ENCODE data around the gene BEAN1.

The BEAN1 gene

DNA sequence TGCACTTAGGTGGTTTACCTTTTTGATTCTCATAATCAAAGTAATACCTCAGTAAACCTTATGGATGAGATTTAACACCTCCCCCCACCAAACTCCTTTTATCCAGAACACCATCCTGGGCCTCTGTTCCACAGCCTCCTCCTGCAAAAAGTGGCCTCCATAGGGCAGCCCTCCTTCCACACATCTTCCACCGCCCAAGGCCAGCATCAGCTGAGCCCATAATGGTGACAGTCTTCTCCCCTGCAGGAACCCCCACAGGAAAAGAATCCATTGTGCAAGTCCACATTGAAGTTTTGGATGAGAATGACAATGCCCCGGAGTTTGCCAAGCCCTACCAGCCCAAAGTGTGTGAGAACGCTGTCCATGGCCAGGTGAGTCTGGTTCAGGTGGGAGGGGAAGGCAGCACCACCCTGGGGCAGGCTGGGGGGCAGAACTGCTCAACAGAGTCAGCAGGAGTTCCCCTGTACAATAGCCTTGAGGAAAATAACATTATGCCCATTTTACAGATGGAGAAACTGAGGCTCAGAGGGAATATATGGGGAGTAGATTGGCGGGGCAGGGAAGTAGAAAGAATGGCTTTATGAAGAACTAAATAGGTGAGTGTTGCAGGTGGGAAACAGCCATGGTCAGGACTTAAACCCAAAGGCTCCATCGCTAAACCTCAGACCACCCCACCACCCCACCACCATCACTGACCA lies 29.2 kb upstream of the BEAN1 start:
- DNase-seq = no peak

DNA sequence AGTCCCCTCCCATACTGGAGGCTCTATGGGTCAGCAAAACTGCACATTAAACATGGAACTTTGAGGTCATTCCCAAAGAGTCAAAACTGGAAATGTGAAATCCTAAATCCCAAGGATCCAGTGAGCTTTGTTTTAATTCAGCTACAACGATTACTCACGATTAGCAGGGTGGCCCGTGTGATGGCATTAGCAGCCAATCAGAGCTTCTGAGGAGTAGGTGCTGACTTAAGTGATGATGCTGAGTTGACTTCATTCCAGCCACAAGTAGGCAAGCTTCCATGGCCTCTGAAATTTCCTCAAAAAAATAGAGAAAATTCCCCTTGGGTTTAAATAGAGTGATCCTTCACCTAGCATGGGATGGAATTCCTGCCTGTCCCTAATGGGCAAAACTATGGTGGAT lies 28.1 kb upstream of the BEAN1 start:
- DNase-seq = no peak

DNA sequence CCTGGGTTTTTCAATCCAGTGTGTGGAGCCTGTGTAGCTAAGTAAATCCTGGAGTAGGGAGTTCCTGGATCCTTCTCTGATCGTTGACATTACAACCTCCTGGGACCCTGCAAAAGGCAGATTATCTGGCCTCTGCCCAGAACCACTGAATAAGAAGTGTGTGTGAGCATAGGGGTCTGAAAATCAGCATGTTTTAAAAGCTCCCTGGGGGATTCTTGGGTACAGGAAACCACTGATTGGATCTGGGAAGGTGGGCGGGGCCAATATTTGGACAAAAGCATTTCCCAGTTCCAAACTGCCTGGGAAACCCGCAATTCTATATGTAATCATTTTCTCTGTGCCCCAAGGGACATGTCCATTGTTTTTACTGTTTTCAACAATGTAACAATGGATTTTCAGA lies 27.2 kb upstream of the BEAN1 start:
- no peak for DNase-seq

DNA sequence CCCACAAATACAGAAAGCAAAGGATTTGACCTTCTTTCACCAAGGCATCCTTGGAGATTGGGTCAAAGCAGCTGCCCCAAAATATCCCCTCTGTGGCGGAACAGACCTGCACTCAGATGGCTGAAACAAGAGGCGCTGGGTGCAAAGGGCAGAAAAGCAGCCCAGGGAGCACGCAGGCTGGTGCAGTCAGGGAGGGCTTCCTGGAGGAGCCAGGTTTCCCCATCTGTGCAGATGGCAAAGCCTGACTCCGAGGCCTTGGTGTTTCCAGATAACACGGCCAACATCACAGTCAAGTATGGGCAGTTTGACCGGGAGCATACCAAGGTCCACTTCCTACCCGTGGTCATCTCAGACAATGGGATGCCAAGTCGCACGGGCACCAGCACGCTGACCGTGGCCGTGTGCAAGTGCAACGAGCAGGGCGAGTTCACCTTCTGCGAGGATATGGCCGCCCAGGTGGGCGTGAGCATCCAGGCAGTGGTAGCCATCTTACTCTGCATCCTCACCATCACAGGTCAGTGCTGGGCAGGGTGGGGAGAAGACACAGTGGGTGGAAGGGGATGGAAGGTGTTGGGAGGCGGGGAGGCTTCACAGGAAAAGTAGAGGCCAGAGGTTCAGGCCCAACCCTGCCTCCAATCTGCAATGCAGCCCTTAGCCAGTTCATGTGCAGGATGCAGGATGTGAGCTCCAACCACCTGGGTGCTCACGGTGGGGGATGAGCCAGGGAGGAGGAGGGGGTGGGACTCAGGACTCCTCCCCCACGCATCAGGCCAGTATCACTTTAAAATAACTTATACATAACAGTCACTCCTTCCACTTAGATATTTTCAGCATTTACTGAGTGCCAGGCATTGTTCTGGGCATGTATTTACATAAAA lies 26.4 kb upstream of the BEAN1 start:
- DNase-seq = no peak

DNA sequence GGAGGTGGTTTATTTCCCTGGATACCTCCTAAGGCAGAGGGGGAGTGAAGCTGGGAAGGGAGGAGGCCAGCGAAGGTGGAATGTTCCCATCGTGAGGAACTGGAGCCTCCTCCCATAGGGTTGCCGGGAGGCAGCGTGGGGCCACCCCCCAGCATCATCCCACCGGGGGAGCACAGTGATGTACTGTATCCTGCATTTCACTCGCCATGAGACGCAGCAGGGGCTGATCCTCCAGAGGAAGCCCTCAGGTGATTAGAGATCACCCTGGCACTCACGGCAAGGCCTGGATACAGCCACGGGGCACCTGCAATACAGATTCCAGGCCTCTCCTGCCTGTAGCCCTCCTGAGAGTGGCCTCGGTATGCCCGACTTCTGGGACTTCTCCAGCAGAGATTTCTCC lies 25.5 kb upstream of the BEAN1 start:
- no peak for DNase-seq

DNA sequence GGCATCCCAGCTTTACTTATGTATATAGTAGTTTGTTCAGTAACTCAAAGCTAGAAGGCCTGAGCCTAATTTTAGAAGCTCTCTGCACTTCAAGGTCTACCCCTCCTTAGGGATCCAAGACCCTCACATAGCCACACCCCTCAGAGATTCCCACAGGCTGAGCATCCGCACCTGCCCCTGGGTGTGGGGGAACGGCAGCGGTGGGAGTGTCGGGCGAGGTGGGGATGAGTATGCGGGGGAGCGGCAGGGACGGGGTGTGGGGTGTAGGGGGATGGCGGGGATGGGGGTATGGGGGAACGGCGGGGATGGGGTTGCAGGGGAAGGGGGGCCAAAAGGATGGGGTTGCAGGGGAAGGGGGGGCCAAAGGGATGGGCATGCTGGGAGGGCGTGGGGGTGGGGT lies 24.9 kb upstream of the BEAN1 start:
- DNase-seq = no peak

DNA sequence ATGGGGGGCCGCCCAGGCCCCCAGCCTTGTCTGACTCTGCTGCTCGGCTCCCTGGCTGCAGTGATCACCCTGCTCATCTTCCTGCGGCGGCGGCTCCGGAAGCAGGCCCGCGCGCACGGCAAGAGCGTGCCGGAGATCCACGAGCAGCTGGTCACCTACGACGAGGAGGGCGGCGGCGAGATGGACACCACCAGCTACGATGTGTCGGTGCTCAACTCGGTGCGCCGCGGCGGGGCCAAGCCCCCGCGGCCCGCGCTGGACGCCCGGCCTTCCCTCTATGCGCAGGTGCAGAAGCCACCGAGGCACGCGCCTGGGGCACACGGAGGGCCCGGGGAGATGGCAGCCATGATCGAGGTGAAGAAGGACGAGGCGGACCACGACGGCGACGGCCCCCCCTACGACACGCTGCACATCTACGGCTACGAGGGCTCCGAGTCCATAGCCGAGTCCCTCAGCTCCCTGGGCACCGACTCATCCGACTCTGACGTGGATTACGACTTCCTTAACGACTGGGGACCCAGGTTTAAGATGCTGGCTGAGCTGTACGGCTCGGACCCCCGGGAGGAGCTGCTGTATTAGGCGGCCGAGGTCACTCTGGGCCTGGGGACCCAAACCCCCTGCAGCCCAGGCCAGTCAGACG lies 24.4 kb upstream of the BEAN1 start:
- DNase-seq = no peak

DNA sequence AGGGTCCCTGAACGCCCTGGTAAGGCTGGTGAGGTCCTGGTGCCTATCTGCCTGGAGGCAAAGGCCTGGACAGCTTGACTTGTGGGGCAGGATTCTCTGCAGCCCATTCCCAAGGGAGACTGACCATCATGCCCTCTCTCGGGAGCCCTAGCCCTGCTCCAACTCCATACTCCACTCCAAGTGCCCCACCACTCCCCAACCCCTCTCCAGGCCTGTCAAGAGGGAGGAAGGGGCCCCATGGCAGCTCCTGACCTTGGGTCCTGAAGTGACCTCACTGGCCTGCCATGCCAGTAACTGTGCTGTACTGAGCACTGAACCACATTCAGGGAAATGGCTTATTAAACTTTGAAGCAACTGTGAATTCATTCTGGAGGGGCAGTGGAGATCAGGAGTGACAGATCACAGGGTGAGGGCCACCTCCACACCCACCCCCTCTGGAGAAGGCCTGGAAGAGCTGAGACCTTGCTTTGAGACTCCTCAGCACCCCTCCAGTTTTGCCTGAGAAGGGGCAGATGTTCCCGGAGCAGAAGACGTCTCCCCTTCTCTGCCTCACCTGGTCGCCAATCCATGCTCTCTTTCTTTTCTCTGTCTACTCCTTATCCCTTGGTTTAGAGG lies 23.5 kb upstream of the BEAN1 start:
- DNase-seq = no peak

DNA sequence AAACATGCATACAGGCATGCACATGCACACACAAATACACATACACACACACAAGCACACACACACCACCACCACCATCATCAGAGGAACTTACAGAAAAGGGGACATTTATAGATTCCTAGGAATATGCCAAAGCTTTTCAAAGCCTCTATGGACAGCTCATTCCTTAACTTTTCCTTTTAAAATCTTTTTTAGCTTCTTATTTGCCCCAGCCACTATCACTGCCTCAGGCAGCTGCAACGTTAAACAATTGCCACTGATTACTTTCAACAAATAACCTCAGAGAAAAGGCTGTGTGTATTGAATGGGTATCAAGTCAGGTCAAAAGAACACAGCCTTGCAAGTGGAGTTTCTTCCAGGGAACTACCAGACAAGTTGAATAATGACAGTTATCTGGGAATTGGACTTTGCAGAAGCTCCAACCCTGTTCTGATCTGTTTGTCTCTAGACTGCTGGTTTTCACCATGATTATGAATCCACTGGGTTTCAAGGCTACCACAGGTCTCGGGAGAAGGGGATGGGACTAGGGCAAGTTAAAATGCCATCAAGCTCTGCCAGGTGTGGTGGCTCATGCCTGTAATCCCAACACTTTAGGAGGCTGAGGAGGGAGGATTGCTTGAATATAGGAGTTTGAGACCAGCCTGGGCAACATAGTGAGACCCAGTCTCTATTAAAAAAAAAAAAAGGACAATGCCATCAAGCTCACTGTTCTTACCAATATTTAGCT lies 21.9 kb upstream of the BEAN1 start:
- DNase-seq = no peak

DNA sequence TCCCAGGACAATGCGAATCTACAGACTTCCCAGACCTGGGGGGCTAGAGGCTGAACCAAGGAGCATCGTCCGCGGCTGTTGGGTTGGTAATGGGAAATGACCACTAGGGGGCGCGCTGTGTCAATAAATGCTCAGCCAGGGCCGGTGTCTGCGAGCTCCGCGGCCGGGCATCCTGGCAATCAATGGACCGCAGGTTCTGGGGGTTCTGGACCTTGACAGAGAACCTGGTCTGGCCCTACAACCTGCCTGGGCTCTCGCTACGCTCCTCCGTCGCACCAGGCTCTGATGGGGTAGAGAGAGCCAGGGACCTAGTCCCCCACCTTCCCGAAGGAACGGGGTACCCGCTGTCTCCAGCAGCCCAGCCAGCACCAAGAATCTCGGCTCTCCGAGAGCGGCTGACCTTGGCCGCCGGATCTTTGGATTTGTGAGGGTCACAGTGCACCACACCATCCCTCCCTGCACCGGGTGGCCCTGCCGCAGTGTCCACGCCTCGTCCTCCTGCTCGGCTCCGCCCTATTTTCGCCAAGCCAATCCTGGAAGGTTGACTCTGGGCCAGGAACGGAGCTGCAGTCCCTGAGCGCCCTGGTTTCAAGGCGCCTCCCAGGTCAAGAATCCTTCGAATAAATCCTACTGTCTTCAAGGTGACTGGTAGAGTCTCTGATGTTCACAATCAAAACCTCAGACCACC lies 20.4 kb upstream of the BEAN1 start:
- DNase-seq = peak; percentile 32

DNA sequence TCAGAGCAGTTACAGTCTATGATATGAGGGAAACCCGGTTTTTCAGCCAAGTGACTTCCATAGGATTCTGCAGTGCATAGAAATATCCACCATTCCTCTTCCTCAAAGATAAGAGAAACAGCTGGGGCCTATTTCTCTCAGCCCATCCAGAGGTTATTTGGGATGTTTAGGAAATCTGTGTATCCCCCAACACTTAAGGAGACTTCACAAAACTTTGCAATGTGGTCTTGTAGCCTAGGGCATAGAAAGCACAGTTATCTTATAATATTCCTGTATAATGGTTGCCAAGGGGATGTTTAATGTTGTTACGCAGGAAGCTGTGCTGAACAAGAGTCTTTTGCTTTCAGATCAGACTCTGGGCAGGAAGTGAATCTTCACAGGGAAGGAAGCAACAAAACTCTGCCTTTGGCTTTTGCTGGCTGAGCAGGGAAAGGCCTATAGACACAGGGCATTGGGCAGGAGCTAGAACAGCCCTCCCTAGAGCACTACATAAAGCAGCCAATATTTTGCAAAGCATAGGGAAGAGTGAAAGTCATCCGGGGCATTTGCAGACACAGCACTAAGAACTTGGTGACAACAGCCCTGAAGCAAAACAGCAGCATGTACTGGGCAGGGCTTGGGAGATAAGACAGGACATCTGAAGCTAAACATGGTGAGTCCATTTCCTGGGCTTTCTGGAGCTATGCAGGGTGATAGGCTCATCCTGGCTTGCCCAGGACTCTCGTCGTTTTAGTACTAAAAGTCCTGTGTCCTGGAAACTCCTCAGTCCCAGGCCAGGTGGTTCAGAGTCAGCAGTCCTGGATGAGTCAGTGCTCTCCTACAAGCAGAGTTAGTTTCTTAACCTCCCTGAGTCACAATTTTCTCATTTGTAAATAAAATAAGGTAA lies 18.7 kb upstream of the BEAN1 start:
- DNase-seq = peak; percentile 18

DNA sequence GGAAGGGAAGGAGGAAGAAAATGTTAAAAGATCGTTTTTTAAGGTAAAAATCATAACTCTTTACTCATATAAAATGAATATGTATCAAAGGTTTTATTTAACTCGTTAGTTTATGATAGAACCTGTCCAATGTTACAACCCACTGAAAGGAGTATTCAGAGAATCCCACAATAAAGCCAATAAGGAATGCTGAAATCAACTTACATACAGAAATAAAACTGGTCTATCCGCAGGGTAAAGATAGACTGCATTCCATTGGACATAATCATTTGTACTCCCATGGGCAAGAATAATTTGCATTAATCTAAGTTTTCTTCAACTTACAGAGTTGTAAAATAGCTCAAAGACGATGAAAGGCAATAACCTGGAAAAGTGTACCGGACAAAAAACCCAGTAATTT lies 17.9 kb upstream of the BEAN1 start:
- DNase-seq = no peak

DNA sequence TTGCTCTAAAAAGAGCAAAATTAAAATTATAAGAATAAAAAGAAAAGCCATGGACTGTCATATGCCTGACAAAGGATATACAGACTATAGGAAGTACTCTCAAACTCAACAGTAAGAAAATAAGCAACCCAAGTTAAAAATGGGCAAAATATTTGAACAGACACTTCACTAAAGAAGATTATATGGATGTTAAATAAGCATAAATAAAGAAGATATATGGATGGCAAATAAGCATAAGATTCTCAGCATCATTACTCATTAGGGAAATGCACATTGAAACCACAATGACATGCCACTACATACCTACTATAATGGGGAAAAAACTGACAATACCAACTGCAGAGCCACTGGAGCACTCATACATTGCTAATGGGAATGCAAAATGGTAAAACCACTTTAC lies 14.9 kb upstream of the BEAN1 start:
- no peak for DNase-seq

DNA sequence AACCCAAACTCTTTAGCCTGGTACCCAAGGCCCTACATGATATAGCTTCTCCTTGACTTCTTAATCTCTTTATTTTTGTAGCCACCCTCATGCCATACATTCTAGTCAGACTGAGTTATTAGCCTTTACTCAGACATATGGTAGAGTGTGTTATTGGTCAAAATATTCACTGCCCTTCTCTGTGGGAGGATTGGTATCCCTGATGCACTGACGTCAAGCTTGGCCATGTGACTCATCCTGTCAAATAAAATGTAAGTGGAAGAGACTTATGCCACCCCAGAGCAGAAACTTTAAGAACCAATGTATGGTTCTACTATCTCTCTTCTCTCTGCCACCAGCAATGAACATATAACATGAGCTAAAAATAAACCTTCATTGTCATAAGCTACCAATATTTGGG lies 12.2 kb upstream of the BEAN1 start:
- DNase-seq = no peak

DNA sequence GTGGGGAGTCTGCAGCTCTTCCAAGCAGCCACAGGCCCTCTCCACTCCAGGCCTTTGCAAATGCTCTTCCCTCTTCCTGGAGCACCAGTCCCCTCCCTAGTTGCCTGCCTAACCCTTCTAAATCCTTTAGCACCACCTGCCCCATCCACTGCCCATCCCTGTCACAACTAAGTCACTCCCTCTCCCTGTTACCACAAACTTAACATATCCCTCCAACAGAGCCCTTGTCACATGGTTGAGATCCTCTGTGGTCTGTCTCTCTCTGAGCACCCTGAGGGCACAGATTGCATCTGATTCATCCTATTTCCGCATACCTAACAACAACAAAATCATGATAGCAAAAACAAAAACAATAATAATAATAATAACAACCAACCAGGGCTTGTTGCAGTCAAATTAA lies 11.0 kb upstream of the BEAN1 start:
- DNase-seq = no peak

DNA sequence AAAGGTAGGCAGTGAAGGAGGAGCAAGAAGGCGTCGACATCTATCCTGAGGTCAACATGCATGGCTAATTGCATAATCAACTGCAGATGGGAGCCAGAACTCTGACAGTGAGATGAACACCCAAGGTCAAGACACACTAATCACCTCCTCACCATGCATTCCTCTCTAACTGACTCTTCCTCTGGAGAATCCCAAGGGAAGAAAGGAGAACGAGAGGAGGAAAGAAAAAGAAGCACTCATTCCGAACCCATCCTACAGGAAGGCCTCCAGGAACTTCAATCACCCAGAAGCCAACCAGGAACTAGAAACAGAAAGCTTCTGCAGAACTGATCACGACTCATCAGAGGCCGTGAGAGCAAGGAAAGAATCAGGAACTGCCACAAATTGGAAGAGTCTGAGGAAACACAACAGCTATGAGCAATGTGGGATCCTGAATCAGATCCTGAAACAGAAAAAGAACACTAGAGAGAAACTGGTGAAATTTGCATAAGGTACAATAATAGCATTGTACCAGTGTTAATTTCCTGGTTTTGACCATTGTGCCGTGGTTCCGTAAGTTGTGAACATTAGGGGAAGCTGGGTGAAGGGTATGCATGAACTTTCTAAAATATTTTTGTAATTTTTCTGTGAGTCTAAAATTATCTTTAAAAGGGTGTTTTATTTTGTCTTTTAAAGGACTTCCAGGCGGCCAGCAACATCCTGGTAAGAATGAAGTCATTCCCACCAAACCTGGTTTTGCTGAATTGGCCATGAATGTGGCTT lies 10.0 kb upstream of the BEAN1 start:
- DNase-seq = no peak

DNA sequence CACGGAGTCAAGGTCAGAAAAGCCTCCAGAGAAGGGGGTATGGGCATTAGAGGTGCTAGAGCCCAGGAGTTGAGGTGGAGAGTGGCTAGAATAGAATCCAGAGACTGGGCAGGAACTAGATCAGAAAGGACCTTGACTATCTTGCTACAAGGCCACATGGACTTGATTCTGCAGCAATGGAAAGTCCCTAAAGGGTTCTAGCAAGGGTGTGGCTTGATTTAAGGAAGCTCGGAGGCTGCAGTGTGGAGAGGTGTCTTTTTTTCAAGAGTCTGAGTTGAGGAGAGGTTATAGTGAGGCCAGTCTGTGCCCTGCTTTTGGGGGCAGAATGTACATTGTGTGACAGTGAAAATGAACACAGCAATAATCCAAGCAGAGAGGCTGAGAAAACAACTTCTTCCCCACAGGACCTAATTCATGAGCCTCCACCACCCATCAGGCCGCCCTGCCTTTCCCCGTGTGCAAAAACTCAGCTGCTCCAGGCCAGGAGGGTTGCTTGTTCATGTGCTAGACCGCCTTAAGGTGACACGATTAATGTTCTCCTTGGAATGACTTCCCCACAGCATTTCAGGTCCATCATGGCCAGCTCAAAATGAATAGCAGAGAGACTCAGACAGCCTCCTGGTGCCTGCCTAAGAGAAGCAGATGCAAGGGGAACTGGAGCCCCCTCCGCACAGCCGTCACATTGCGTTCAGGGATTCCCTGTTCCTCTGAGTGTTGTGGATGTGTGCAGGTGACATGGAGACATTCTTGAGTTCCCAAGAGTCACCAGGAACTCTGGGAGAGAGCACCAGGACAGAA lies 8.7 kb upstream of the BEAN1 start:
- DNase-seq = no peak

DNA sequence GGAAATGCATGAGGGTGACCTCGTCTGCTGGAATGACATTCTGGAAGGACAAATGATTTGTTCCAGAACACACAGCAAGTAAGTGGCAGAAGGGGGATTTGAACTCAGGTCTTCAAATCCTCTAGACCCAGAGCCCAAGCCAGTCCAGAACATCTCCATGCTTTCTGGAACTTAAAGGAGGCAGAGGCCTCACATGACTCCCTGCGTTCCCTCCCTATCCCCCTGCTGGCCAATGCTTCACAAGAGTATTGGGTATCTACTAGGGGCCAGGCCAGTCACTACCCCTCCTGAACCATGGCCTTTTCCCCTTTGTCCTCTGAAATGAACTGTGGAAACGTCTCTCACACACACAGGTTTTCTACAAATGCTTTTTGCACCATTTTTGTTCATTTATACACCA lies 7.6 kb upstream of the BEAN1 start:
- no peak for DNase-seq

DNA sequence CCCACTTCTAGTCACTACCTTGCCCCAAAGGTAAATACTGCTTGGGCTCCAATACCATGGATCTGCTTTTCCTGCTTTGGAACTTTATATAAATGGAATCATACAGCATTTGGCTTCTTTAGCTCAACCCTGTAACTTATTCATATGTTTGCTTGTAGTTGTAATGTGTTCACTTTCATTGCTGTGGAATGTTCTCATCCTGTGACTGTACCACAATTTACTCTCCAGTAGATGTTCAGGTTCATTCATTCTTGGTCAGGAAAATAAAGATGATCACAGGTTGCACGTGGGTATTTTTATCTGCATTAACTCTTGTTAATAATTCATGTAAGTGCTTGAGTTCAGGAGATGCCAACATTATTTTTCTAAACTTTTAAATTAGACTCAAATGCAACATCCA lies 6.7 kb upstream of the BEAN1 start:
- no peak for DNase-seq

DNA sequence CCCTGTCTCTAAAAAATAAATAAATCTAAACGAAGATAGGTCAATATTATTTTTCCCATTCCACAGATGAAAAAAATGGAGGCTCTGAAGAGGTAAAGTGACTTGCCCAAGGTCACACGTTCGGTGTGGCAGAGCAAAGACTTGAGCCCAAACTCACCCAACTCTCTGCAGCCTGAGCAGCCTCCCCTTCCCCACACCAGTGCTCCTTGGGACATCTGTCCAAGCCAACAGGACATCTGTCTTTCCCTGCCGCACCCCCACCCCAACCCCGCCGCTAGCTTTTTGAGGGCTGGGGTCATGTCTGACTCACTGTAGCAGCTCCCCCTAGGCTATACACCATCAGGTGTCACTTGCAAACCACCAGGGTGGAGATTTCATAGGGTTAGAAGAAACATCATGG lies 5.2 kb upstream of the BEAN1 start:
- DNase-seq = no peak
